Stimulated activated CD8-positive, alpha-beta memory T cell treated with anti-CD3 and anti-CD28 coated beads, Interleukin-4, amount 100 ng/mL, for 1 hour (primary cell): Measurements from ENCODE around the gene PODN.

ENCODE experiments used
- DNase-seq, 2 donors: peaks; one replicate each; pipeline ENCODE4 v3.0.0-alpha.2; 2020; ENCODE audit warnings: low read depth in 2 of 2, low spot score in 1 of 2

Gene PODN

DNA sequence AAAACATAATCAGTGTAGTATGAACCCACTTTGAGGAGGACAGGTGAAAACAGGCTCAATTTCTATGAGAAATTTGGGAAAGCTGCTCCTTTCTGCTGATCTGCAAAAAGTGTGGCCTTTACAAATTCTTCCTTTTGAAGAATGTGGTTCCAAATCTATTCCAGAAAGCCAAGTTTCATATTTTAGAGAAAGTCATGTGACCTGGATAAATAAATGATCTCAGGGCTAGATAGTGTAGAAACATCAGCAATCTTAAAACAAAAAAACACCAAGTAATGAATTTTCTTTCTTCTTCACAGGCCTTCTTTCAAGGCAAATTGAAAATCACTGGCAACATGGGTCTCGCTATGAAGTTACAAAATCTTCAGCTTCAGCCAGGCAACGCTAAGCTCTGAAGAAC, 11.7 kb upstream of the PODN start:
- no peak for DNase-seq

DNA sequence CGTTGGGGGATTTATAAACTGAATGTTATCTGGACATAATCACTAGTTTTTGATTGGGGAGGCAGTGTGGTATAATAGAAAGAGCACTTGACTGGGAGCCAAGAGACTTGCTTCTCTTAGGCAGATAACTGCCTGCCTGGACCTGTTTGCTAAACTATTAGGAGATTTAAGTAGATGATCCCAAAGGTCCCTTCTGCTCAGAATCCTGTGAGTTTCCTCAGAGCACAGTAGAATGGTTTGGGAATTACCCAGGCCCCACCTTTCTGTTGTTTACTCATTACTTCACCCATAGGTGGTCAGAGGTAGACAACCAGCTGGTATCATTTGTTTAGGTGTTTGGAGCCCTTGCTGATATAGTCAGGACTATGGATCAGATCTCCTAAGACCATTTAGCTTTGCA, 10.3 kb upstream of the PODN start:
- DNase-seq: no peak

DNA sequence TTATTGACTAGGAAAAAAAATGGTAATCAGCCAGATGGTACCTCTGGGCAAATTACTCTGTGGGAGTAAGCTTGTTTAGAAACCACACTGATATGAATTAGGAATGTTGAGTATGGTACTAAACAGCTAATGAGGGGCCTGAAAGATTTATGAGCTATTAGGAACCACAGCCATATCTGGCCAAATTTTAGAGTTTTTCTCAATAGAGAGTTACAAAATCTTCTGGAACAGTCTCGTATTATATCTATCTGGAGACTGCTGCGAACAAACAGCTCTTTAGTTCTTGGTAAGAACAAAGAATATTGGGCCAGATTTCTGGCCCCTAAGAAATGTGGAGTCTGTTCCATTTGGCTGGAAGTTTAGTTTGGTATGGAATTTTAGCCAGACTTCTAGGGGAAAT, 4.9 kb upstream of the PODN start:
- no peak for DNase-seq

DNA sequence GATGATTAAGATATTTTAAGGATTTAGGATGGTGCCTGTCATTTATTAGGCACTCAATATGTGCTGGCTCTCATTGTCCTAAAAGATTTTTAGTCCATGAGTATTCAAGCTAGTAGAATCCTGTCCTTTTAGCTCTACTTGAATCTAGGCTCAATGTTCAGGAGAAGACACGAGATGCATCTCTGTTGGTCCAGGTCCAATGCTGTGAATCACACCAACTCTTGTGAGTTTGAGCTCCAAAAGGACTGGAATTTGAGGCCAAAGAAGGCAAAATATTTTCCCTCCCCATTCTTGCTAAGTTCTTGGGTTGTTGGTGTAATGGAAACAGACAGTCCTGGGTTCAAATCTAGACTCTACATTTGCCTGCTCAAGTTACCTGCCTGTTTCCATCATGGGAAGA, 1.4 kb upstream of the PODN start:
- no peak for DNase-seq

DNA sequence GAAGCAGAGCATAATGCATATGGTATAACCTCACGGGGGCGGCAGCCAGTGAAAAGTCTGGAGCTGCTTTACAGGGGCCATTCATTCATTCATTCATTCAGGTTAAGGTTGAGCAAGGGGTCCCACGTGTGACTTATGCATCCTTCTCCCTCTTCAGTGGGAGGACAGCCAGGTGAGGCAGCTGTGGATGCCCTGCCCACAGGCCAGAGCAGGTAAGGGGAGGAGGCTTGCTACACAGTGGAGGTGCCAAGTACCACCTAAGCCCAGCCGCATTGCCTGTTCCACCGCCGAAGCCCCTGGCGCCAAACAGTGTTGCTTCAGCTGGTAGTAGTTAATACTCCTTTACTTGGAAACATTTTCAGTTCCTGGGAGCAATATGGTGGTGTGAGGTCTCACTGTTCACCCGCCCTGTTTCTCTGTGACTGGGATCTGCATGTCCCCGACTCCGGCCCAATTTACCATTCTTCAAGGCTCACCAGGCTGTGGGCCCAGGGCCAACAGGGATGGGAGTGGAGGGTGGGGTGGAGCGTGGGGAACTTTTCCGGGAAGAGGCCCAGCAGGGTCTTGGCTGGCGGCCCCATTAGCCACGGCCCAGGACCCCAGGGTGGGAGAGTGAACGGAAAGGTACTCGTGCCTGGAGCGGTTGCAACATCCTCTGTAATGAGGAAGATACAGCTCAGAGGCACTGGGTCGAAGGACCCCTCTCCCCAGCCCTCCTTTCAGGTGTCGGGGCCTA, 722 bp upstream of the PODN start:
- DNase-seq: no peak

DNA sequence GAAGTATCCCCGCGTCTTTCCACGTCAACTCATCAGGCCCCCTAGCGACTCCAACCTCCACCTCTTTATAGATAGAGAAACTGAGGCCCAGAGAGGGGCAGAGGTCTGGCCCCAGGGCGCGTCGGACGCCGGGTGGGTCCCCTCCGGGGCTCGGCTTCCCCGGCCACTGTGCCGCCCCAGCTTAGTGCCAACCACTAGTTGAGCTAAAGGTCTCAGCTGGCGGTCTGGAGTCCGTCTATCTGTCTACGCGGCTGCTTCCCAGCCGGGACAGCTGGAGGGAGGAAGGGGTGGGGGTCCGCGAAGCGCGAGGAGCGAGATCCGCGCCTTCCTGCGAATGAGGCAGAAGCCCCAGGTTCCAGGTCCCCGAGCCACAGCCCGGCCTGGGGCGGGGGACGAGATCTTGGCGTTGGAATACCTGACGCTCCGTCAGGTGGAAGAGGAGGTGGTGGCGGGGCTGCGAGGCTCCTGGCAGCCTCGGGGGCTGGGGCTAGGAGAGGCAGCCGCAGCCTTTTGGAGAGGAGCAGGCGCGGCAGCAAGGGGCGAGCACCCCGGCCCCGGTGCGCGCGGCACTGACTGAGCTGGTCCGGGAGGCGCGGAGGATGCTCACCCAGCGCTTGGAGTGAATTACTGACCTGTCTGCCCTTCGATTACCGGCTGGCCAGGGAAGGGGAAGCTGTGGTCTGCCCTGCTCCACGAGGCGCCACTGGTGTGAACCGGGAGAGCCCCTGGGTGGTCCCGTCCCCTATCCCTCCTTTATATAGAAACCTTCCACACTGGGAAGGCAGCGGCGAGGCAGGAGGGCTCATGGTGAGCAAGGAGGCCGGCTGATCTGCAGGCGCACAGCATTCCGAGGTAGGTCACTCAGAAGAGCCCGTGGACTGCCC, 937 bp downstream of the PODN start:
- no peak for DNase-seq

DNA sequence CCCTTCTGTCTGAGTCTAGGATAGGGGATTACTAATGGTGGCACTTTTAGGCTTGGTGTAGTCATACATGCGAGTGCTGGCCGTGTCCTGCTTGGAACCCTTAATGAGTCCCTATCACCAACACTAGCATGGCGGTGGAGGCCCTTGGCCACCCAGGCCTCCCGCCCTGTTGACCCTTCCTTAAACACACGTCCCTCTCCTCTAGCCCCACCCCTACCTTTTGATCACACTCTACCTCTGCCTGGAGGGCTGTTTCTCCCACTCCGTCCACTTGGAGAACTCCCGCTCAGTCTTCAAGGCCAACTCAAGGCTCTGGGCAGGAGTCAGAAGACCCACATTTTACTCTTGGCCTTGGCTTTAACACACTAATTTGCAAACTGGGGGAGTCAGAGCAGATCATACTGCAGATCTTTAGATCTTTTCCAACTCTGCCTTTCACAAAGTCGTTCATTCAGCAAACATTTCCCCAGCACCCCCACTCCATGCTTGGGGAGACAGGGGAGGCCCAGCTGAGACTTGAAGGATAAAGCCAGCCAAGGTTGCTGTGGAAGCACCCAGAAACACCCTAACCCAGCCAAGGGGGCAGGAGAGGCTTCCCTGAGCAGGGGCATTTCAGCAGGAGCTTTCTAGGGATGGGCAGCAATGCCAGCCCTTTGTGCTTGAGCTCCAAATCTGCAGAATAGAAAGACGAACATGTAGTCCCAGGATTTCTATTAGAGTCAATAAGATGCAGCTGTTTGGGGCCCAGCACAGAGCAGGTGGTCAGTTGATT, 1.9 kb downstream of the PODN start:
- DNase-seq: no peak

DNA sequence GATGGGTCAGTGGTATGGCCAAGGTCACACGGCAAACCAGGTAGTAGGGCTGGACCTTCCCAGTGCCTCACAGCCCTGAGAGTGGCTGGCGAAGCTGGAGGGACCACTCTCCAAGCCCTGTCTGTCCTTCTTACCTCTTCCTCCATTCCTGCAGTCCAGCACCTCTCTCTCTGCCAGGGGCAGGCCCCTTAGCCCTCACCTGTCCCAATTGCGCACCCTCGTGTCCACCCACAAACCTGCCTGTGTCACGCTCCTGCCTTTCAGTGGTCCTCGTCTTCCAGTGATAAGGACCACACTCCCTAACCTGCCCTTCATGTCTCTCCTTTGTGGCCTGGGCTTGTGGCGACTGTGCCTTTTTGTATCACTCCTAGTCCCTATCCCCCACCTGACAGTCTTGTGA, 3.4 kb downstream of the PODN start:
- DNase-seq: no peak

DNA sequence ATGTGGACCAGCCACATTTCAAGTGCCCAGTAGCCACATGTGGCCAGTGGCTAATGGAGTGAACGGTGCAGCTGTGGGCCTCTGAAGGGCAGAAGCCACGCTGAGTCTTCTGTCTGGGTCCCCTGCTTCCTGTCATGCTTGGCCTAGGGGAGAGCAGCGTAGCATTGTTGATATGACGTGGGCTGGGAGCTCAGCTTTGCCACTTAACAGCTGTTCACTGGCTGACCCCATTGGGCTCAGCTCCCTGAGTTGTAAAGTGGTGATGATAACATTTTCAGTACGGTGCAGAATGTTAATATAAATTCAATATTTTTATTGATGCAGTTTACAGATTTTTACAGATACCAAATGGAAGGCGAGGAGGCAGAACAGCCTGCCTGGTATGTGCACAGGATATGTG, 4.5 kb downstream of the PODN start:
- no peak for DNase-seq

DNA sequence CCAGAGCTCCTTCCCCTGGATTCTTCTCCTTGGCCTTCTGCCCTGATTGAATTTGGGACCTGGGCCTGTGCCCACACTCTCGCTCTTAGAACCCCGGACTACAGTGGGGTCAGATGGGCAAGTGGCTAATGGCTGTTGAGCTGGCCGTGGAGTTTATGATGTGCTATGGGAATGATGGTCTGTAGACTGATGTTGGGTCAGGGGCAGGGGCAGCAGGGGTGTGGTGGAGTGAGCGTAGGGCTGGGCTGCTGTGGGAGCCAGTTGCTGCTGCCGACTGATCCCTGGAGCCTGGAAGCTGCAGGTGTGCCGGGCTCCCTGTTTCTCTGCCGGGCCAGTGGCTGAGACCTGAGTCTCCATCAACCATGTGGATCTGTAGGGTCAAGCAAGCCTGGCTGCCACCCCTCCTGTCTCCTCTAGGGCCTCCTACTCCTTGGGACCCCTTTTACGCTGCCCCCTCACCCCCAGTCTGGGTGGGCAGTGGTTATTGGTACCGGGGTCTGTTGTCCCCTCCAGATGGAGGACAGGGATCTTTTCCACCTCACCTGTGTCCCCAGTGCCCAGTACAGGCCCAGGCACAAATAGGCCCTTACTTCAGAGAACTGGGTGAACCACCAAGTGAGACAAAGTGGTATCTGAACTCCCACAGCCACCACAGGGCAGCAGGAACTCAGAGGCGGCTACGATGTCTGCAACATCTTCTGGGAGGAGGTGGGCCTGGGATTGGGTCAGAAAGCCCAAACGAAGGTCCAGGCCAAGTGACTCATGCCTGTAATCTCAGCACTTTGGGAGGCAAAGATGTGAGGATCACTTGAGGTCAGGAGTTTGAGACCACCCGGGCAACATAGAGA, 5.1 kb downstream of the PODN start:
- DNase-seq: no peak

DNA sequence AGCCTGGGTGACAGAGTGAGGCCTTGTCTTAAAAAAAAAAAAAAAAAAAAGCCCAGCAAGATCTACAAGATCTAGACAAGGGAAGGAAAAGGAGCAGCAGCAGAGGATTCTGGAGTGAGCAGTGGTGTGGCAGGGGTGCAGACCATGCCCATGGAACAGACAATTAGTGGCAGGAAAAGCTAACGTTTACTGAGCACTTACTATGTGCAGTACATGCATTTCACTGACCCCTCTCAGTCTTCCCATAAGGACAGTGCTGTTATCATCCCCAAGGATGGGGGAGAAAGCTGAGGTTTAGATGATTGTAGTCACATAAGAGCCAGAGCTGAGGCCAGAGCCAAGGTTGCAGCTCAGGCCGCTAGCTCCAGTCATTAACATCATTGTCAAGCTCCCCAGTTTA, 5.9 kb downstream of the PODN start:
- no peak for DNase-seq

DNA sequence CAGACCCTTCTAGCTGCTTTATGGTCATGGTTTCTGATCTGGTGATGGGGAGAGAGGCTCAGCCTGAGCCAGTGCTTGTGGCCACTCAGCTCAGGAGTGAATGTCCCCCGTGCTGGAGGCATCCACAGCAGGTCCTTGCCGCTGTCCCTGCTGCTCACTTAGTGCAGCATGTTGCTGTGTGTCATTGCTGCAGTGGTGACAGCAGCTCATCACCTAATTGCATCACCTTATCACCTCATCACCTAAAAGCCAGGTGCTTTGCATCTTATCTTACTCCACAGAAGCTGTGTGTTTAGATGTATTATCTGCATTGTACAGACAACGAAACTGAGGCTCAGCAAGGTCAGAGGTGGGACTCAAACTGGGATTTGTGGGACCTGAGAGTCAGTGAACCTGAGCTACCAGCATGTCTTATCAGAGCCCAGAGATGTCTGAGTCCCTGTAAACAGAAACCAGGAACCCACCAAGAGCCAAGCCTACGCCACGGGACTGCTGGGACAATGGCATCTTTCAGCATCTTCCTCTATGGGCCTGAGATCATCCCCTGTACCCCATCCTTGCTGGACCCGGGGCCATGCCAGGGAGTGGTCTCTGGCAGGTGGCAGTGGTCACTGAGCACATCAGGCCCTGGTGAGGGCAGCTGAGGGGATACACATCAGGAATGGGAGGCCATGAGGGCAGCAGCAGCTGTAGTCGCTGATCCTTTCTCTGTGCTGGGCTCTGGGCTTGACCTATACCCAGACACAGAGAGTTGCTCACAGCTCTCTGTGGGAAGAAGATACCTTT, 6.5 kb downstream of the PODN start:
- no peak for DNase-seq

DNA sequence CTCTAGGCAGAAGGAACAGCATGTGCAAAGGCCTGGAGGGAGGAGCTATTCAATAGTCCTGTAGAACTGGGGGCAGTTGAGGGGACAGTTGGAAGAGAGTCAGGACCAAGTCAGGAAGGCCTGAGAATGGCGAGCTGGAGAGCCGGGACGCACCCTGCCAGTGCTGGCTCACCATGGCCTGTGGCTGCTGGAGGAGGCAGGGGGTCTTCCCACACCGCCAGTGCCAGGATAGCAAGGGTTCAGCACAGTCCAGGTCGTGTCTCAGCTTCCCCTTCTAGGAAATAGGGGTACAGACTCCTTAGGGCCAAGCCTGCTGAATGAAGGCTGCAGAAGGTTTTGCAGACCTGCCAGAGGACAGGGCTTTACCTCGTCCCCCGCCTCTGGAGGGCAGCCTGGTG, 7.3 kb downstream of the PODN start:
- no peak for DNase-seq

DNA sequence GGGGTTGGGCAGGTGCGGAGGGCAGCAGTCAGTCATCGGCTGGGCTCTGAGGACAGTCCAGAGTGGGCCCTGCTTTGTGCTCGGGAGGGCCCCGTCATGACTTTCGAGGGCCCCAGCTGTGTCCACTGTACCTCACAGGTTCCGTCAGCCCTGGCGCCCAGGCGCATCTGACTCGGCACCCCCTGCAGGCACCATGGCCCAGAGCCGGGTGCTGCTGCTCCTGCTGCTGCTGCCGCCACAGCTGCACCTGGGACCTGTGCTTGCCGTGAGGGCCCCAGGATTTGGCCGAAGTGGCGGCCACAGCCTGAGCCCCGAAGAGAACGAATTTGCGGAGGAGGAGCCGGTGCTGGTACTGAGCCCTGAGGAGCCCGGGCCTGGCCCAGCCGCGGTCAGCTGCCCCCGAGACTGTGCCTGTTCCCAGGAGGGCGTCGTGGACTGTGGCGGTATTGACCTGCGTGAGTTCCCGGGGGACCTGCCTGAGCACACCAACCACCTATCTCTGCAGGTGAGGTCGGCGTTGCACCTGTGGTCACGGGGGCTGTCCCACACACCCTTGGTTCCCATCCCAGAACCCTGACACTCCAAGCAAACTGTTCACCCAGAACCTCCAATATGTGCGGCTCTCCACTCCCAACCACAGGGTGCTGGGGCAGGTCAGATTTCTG, 7.8 kb downstream of the PODN start:
- no peak for DNase-seq

DNA sequence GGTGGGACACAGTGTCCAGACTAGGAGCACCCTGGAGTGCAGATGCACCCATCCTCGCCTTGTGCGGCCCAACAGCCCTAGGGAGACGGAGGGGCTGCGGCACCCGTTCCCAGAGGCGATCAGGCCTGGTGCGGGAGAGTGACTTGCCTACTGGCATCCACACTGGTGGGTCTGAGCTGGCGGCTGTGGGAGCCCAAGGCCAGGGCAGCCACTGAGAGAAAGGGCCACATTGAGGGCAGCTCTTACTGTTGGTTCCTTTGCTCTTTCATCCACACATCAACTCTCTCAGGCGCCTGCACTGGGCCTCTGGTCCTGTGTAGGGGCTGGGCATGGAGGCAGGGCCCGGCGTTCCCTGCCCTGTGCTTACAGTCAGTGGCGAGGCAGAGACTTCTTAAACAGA, 8.6 kb downstream of the PODN start:
- no peak for DNase-seq

DNA sequence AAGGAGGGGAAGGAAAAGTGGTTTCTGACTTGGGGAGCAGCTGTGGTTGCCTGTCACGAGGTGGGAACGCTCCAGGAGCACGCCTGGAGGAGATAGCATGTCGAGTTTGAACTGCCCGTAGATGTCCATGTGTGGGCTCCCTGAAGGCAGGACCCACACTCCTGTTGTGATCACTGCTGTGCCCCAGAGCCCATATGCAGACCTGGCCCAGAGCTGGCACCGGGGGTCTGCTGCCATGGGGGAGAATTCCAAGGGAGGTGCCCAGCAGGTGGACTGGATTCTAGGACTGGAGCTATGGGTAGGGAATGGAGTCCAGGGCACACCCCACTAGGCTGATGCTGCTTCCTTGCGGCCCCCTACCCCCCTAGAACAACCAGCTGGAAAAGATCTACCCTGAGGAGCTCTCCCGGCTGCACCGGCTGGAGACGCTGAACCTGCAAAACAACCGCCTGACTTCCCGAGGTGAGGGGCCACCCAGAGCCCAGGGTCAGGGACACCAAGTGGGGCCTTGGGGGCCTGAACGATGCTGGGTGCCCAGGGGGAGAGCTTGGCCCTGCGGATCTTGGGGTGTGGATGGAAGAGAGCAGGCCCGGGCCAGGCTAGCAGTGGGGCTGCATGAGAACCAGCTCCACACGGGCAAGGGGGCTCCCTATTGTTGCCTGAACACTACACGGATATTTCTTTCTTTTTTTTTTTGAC, 9.3 kb downstream of the PODN start:
- DNase-seq: no peak

DNA sequence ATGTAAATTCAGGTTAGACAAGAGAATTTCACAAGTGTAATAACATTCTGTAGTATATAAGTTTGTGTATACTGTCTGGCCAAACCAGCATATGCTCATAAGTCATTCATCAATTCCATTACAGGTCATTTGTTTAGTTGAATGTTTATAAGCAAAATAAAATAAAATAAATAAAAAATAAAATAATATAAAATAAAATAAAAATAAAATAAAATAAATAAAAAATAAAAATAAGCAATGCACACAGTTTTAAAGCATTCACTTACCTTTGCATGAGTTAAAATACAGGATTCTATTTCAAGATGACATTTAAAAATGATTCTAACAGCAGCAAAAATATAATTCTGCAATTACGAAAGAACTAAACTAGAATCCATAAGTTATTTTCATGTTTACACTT, 9.9 kb downstream of the PODN start:
- no peak for DNase-seq

DNA sequence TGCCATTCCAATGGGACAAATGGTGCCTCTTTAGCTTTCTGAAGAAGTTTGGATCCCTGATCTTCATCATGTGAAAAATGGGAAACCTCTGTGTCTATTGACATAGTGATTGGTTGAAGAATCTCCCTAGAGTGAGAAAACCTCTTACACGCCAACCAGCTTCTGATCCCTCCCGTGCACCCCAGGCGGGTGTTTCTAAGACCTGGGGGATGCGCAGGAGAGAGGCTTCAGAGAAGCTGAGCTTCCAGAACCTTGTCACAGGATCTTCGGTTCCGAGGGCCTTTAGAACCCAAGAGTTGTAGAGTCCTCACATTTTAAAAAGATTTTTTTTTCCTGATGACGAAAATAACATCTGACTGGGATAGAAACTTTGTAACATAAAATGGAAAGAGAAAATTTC, 11.3 kb downstream of the PODN start:
- DNase-seq: no peak

DNA sequence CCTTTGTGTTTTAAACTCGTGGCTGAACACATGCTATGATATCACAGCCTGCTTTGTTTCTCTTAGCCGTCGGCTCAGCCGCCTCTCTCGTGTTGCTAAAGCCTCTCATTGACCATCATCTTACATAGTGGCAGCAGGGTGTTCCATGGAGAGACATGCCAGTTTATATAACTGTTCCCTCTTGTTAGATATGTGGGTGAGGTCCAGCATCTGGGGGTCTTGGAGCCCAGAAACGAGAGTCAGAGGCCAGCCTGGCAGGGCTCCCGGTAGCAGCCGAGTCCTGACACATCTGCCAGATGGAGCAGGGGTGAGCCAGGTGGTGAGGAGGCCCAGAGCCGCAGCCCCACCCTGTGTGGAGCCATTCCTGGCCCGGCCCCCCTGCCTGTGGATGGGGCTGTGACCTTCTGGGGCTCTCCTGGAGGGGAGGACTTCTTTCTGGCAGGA, 11.9 kb downstream of the PODN start:
- DNase-seq: no peak
